HepG2 (cell line): ENCODE measurements around the gene UNC5A. TPM values are rescaled to one million over a fixed set of nuclear protein-coding genes. Genes with fewer than 3 reads are reported as not detected.

ENCODE experiments used
- MTA3 ChIP-seq: sonication (generic); formaldehyde crosslinking; IDR thresholded peaks from 2 replicates; pipeline ENCODE4 v1.4.0; 2020; ENCODE audit warnings: missing genetic modification reagents
- SIN3A ChIP-seq: IDR thresholded peaks from 2 replicates; pipeline ENCODE4 v1.6.1; 2011; ENCODE audit warnings: low read depth, mild to moderate bottlenecking, control low read depth, low read length, borderline replicate concordance
- YY1 ChIP-seq: IDR thresholded peaks from 2 replicates; pipeline ENCODE4 v1.6.1; 2011; ENCODE audit warnings: low read length, low read depth, moderate library complexity, mild to moderate bottlenecking; ENCODE audit not compliant: insufficient read depth, insufficient replicate concordance
- ZNF124 ChIP-seq: sonication (generic); formaldehyde crosslinking; IDR thresholded peaks from 2 replicates; pipeline ENCODE4 v1.4.0; 2020; ENCODE audit warnings: missing genetic modification reagents
- ZNF569 ChIP-seq: sonication (generic); formaldehyde crosslinking; IDR thresholded peaks from 2 replicates; pipeline ENCODE4 v1.5.0; 2020; ENCODE audit warnings: mild to moderate bottlenecking, missing genetic modification reagents, moderate library complexity, borderline replicate concordance
- ZSCAN25 ChIP-seq: sonication (generic); formaldehyde crosslinking; IDR thresholded peaks from 2 replicates; pipeline ENCODE4 v1.8.0; 2022; ENCODE audit warnings: mild to moderate bottlenecking, missing genetic modification reagents
- ZSCAN9 ChIP-seq: IDR thresholded peaks from 2 replicates; pipeline ENCODE4 v1.6.1; 2016; ENCODE audit warnings: borderline replicate concordance
- polyA plus RNA-seq, 8 experiments: library from polyadenylated mRNA; depleted of rRNA in 3 of 8; stranded (reverse) in 7 of 8; unstranded in 1 of 8; fragments of >200 nt; fragmentation: Illumina TruSeq in 4 of 8; extraction: Trizol in 4 of 8; gene quantifications; 2 replicates each; pipeline versions ENCODE4 v1.2.1 to v1.2.3, GENCODE V29; 2011 to 2016; ENCODE audit warnings: low read depth in 4 of 8, missing spikeins in 1 of 8, mixed read lengths in 1 of 8; ENCODE audit not compliant: insufficient read depth in 1 of 8
- total RNA-seq, 5 experiments: library from RNA; depleted of rRNA; stranded (reverse); fragments of >200 nt; fragmentation: Illumina TruSeq; extraction: Trizol; gene quantifications; 2 replicates each; pipeline ENCODE4 v1.2.3, GENCODE V29; 2016; ENCODE audit warnings: low read depth in 1 of 5
- TF ChIP-seq, protein P1 (sequence below): IDR thresholded peaks from 2 replicates; pipeline ENCODE4 v1.6.1; 2016; ENCODE audit warnings: low read depth, missing genetic modification reagents, missing compliant biosample characterization
- TF ChIP-seq, protein P2 (sequence below): sonication (generic); formaldehyde crosslinking; conservative IDR thresholded peaks from 2 replicates; pipeline ENCODE4 v1.8.0; 2022; ENCODE audit warnings: mild to moderate bottlenecking, moderate library complexity, missing genetic modification reagents
- TF ChIP-seq, protein P3 (sequence below): sonication (generic); formaldehyde crosslinking; IDR thresholded peaks from 2 replicates; pipeline ENCODE4 v1.9.0; 2022; ENCODE audit warnings: missing genetic modification reagents, mild to moderate bottlenecking, borderline replicate concordance

The UNC5A gene
- total and polyA plus RNA-seq, 2 of the 13 experiments (the other 11 are each of a cell fraction or from before 2014, with no cell fraction given), result not detected

DNA sequence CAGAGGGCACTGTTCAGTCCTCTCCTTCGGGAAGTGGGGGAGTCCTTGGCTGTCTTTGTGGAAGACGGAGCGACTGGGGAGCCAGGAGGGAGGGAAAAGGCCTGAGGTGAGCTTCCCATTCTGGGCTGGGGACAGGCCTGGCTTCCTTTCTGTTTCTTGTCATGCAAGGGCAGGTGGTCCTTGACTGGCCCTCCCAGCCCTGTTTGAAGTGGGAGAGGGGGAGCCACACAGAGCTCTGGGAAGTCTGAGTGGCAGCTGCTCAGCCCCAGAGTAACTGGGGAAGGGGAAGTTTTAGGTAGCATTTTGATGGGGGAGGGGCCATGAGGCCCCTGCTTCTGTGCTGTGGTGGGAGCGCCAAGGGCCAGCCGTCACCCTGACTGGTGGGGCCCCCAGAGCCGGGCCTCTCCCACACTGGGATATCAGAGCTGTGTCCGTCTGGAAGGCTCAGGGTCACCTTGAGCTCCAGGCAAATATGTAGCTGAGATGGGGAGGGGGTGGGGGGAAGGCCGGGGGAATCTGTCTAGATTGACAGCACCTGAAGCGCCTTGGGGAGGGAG is 6.5 kb downstream of the UNC5A start (continued):
- TF ChIP-seq, protein P1, sequence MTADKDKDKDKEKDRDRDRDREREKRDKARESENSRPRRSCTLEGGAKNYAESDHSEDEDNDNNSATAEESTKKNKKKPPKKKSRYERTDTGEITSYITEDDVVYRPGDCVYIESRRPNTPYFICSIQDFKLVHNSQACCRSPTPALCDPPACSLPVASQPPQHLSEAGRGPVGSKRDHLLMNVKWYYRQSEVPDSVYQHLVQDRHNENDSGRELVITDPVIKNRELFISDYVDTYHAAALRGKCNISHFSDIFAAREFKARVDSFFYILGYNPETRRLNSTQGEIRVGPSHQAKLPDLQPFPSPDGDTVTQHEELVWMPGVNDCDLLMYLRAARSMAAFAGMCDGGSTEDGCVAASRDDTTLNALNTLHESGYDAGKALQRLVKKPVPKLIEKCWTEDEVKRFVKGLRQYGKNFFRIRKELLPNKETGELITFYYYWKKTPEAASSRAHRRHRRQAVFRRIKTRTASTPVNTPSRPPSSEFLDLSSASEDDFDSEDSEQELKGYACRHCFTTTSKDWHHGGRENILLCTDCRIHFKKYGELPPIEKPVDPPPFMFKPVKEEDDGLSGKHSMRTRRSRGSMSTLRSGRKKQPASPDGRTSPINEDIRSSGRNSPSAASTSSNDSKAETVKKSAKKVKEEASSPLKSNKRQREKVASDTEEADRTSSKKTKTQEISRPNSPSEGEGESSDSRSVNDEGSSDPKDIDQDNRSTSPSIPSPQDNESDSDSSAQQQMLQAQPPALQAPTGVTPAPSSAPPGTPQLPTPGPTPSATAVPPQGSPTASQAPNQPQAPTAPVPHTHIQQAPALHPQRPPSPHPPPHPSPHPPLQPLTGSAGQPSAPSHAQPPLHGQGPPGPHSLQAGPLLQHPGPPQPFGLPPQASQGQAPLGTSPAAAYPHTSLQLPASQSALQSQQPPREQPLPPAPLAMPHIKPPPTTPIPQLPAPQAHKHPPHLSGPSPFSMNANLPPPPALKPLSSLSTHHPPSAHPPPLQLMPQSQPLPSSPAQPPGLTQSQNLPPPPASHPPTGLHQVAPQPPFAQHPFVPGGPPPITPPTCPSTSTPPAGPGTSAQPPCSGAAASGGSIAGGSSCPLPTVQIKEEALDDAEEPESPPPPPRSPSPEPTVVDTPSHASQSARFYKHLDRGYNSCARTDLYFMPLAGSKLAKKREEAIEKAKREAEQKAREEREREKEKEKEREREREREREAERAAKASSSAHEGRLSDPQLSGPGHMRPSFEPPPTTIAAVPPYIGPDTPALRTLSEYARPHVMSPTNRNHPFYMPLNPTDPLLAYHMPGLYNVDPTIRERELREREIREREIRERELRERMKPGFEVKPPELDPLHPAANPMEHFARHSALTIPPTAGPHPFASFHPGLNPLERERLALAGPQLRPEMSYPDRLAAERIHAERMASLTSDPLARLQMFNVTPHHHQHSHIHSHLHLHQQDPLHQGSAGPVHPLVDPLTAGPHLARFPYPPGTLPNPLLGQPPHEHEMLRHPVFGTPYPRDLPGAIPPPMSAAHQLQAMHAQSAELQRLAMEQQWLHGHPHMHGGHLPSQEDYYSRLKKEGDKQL (CRISPR knock-in tag), result no peak
- TF ChIP-seq MTA3 (CRISPR knock-in tag), result no peak
- TF ChIP-seq, protein P2, sequence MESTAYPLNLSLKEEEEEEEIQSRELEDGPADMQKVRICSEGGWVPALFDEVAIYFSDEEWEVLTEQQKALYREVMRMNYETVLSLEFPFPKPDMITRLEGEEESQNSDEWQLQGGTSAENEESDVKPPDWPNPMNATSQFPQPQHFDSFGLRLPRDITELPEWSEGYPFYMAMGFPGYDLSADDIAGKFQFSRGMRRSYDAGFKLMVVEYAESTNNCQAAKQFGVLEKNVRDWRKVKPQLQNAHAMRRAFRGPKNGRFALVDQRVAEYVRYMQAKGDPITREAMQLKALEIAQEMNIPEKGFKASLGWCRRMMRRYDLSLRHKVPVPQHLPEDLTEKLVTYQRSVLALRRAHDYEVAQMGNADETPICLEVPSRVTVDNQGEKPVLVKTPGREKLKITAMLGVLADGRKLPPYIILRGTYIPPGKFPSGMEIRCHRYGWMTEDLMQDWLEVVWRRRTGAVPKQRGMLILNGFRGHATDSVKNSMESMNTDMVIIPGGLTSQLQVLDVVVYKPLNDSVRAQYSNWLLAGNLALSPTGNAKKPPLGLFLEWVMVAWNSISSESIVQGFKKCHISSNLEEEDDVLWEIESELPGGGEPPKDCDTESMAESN (CRISPR knock-in tag), result no peak
- no peak for TF ChIP-seq ZNF124 (CRISPR knock-in tag)
- no peak for TF ChIP-seq ZSCAN9 (CRISPR knock-in tag)
- no peak for TF ChIP-seq ZNF569
- no peak for TF ChIP-seq ZSCAN25 (CRISPR knock-in tag)
- TF ChIP-seq, protein P3, sequence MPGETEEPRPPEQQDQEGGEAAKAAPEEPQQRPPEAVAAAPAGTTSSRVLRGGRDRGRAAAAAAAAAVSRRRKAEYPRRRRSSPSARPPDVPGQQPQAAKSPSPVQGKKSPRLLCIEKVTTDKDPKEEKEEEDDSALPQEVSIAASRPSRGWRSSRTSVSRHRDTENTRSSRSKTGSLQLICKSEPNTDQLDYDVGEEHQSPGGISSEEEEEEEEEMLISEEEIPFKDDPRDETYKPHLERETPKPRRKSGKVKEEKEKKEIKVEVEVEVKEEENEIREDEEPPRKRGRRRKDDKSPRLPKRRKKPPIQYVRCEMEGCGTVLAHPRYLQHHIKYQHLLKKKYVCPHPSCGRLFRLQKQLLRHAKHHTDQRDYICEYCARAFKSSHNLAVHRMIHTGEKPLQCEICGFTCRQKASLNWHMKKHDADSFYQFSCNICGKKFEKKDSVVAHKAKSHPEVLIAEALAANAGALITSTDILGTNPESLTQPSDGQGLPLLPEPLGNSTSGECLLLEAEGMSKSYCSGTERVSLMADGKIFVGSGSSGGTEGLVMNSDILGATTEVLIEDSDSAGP (CRISPR knock-in tag), result no peak
- TF ChIP-seq YY1, result no peak
- no peak for TF ChIP-seq SIN3A
